Measurements from ENCODE around the gene TEAD3. TPM values are rescaled to one million over a fixed set of nuclear protein-coding genes. Genes with fewer than 3 reads are reported as not detected.

The TEAD3 gene
- total and polyA plus RNA-seq, 2 experiments from 2014 or later = 15.0 to 26.5 TPM

GRCh38 chr6:35451354-35452182 is 45.3 kb downstream of the TEAD3 start:
- TF ChIP-seq EZH2phosphoT487 (IDR thresholded peaks at IDR 0.05; ENCODE audit: unreplicated experiment) (no peak), POLR2AphosphoS5 (IDR thresholded peaks at IDR 0.05; ENCODE audit: low read depth) (no peak), CTCF (conservative IDR thresholded peaks at IDR 0.05; ENCODE audit: low read depth in 2 of 2) (no peak), NANOG (IDR thresholded peaks at IDR 0.05; ENCODE audit: borderline replicate concordance) (no peak), ZNF462 (CRISPR knock-in tag; IDR thresholded peaks at IDR 0.05) (no peak), ETS1 (IDR thresholded peaks at IDR 0.05) (no peak), ZNF331 (CRISPR knock-in tag; IDR thresholded peaks at IDR 0.05; ENCODE audit: low read depth) (no peak), ZNF114 (CRISPR knock-in tag; IDR thresholded peaks at IDR 0.05) (no peak), REST (IDR thresholded peaks at IDR 0.05; ENCODE audit: unreplicated experiment) (no peak), STAT1 (IDR thresholded peaks at IDR 0.05; ENCODE audit: unreplicated experiment) (no peak), JUNB (IDR thresholded peaks at IDR 0.05; ENCODE audit: unreplicated experiment) (no peak), EZH2 (IDR thresholded peaks at IDR 0.05; ENCODE audit: low read depth, unreplicated experiment) (no peak), CREB1 (CRISPR knock-in tag; IDR thresholded peaks at IDR 0.05; ENCODE audit: low read depth) (no peak)
- Histone ChIP-seq H3K4me1 (ENCODE audit: insufficient read depth) (peaks cover 27% of the 10 kb centered on the region), H3K27me3 (ENCODE audit: insufficient read depth) (peaks cover 9% of the 10 kb centered on the region; the same call in 1 of the 2 replicates), H3K79me2 (replicated peaks; ENCODE audit: insufficient read depth) (peaks cover 6% of the 10 kb centered on the region; the same call in 1 of the 2 replicates), H3K27ac (ENCODE audit: low read depth) (0 out of 2 replicates have a peak overlapping the region, but pooled peaks have one; percentile 6), H3K4me3 (peak overlapping the region; percentile 83), H3K9me2 (ENCODE audit: insufficient read depth) (no peaks in the 10 kb centered on the region), H3K4me2 (peak overlapping the region; percentile 93), H4K20me1 (replicated peaks; ENCODE audit: insufficient read depth) (no peaks in the 10 kb centered on the region; the same call in 1 of the 2 replicates), H3K36me3 (ENCODE audit: insufficient read depth) (0 out of 2 replicates have a peak, but pooled peaks cover 4% of the 10 kb centered on the region), H3F3A (replicated peaks; ENCODE audit: low read depth) (0 out of 2 replicates have a peak, but pooled peaks cover 3% of the 10 kb centered on the region), H2AFZ (peak overlapping the region; percentile 96)
- DNase-seq (ENCODE audit: low spot score) = peak; percentile 13
- peaks cover 13% of the 10 kb centered on the region for H3K36me3 Mint-ChIP-seq (ENCODE audit: low read depth)
- H3K27ac Mint-ChIP-seq = no peak overlapping the region
- no peaks in the 10 kb centered on the region for H3K9me3 Mint-ChIP-seq
- ATAC-seq = no peak
- H3K4me3 Mint-ChIP-seq = peak overlapping the region; percentile 74
- H3K4me1 Mint-ChIP-seq = peaks cover 30% of the 10 kb centered on the region
- peaks cover 9% of the 10 kb centered on the region for H3K27me3 Mint-ChIP-seq (ENCODE audit: insufficient read depth, low read depth, poor library complexity)

All from GM23338 (cell line).